ENCODE measurements around the gene OAF.
A peak's percentile ranks its signal among the peaks of the same experiment; 100 is the strongest.

Gene OAF

GRCh38 chr11:120184371-120184945, 26.4 kb upstream of the OAF start:
- no peak for DNase-seq

GRCh38 chr11:120184946-120185705, 25.7 kb upstream of the OAF start:
- no peak for DNase-seq

DNA sequence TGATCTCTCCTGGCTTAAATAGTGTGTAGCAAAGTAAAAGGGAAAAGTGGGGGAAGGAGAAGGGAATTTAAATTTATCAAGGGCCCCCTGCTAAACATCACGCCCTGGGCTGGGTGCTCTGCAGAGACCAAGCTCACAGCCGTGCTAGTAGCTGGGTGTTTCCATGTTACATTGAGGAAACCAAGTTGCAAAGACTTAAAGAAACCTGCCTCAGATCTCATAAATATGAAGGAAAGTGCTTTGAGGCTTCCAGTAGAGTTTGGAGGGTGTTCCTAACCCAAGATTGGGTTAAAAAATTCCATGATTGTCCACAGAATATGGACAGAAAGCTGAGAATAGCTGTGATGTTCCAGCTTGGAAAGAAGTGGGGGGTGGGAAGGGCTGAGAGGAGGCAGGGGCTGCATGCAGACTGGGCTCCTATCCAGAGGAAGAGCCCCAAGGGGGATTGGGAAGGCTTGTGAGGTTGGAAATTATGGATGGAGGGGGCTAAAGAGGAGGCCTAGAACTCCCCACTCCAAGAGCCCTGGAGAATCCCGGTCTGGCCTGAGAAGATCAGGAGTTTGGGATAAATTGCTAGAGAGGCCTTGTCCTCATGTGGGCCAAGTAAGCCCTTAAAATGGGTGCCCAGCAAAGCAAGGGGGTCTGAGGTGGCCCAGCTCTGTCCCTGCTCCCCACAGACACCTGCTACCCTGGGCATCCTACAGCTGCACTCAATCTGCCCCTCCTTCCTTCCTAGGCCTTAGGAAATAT, 25.0 kb upstream of the OAF start:
- DNase-seq, result no peak

DNA sequence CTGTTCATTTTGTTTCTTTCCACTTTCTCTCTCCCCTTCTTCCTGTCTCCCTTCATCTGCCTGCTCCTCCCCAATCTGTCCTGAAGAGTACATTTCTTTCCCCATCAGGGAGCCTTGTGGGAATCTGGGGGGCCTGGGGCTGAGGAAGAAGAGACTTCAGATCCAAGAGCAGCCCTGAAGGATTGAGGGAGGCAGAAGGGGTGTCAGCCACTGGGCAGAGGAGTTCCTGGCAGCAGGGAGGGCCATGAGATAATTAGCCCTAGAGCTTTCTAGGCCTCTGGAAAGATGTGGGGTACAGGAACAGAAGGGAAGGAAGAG, 24.4 kb upstream of the OAF start:
- DNase-seq, result no peak

DNA sequence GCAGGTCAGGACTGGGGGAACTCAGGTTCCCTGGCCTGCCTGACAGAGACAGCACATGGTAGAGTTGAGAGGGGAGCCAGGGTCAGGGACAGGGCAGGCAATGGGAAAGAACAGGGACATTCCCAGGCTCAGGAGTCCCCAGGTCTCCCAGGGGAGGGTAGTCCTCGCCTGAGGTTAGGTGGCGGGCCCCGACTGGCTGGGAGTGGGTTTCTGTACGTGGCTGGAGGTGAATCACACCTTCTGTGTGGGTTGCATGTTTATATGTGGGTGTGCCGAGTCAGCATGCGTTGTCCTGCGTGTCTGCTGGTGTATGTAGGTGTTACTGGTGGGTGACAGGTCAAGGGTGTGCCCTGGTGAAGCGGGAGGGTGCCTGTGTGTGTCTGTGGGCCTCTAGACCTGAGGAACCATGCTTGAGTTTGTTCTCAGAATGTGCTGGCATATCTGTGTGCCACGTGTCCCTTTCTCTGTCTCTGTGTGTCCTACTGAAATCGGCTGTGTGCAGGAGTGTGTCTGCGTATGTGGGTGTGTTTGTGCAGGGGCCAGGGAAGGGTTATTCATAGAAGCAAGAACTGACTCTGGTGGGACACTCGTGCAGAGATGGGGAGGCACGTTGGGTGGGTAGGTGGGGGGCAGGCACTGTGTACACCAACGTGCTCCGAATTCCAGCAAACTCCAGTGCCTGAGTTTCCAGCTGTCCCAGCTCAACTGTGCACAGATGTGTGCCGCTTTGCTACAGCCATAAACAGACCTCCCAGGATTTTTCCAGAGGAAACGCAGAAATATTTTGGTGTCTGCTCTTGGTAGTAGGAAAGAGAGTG, 23.8 kb upstream of the OAF start:
- DNase-seq, result no peak

DNA sequence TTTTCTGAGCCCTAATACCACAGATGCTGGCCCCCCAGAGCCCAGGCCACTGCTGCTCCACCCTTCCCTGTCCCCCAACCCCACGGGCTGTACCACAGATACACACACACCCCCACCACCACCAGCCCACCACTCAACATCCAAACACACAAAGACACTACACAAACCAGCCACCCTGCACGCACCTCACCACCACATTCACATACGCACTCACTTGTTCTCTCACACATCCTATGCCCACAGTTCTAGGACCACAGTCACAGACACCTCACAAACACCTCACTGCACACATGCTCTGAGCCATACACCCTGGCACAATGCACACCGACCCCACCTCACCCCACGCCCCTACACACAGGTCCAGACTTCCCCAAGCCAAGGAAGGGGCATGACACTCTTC, 22.5 kb upstream of the OAF start:
- no peak for DNase-seq

GRCh38 chr11:120188811-120189455, 21.9 kb upstream of the OAF start:
- no peak for DNase-seq

- DNase-seq, result no peak
Observed at GRCh38 chr11:120191058-120191457, 19.8 kb upstream of the OAF start.

DNA sequence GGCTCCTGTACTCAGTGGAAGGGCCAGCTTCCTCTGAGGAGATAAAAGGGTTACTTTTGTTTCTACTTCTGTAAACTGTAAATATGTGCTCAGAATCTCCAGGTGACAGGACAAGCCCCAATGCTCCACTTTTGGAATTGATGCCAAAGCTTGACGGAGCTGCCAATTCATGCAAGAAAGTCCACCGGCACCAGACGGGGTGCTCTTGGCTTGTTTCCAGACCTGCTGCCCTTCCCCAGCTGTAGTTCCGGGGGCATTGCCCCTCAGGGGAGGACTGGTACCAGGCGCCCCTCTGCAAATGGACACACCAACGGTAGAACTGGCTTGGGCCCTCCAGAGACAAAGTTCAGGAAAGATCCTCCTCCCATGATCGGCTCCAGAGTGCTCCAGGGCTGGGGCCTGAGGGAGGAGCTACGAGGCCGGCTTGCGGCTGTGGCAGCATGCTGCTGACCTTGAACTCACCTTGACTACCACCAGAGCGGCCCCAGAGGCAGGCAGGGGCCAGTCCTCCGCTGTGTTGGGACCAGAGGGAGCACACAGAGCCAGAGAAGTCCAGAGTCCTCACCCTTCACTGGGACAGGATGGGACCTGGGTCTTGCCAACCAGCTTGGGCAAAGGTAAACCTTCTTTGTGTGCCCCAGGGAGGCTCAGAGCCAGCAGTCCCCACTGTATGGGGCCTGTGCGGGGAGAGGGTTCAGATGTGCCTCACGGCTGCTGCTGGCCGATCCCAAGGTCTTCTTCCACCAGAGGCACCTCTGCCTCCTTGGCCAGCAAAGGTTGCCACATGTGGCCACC, 17.8 kb upstream of the OAF start:
- no peak for DNase-seq

DNA sequence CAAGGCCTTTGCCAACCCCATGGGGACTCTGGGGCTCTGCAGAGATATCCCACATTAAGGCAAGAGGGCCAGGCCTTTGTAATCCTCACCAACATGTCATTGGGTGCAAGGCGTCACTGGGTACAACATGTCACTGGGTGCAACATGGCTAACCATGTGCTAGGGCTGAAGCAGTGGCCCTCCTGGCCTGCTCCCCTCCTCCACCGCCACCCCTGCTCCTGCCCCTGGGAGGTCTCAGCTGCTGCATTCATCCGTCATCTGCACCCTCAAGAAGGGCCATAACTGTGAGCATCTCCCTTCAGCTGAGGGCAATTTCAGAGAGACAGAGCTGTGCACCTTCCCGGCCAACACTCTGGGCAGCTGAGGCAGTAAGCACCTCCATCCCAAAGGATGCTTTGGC, 16.7 kb upstream of the OAF start:
- DNase-seq, result no peak

DNA sequence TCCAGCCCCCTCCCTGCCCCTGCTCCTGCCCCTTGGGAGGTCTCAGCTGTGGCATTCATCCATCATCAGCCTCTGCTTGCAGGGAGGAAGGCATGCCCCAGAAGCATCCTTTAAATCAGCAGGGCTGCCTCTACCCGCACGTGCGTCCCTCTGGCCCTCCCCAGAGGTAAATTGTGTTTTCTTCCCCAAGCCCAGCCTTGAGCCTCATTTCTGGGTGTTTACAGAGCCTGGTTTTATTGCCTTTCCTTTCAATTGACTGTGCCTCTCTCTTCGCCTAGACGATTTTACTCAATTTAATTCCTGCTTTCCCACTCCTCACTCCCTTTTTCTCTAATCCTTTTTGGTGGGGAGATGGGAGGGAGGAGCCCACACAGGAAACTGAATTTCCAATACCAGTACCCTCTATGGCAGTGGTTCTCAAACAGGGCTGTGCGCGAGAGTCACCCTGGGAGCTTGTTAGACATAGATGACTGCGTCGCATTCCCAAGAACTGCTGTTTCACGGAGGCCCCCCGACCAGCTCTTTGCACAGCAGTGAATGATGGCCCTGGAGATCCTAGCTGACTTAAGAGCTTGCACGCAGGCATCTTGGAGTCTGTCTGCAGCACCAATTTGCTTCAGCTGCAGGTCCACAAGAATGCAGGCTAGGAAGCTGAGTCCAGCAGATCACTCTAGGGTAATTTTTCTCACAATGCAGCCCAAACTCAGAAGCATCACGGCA, 15.1 kb upstream of the OAF start:
- DNase-seq, result no peak

- no peak for DNase-seq
Observed at GRCh38 chr11:120196826-120197225, 14.0 kb upstream of the OAF start.

DNA sequence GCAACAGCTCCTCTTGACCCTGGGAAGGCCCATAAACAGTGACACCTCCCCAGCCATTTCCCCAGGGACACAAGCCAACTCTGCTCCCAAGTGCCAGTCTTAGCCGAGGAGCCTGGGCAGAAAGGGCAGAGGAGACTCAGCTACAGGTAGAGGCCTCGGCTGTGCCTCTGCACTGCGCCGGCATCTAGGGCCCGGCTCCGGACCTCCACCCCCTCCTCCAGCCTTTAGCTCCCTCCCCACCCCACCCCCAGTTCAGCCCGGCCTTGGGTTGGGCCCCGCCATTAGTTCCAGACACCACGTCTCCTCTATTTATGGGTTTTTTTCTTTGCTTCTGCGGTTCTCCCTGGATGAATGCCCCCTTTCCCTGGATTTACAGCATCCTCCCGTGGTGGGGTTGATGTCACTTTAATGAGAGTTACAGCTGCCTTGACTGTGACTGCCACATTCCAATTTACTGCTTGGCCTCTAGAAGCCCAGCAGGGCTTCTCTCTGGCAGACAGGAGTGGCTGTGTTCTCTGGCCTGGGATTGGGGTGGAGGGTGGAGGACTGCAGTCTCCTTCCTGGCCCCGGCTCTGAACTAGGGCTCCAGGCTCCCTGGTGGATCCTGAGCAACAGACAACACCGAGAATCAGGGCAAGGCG, 13.5 kb upstream of the OAF start:
- DNase-seq, result no peak

- peak; percentile 12 for DNase-seq
Observed at GRCh38 chr11:120197977-120198376, 12.9 kb upstream of the OAF start.

DNA sequence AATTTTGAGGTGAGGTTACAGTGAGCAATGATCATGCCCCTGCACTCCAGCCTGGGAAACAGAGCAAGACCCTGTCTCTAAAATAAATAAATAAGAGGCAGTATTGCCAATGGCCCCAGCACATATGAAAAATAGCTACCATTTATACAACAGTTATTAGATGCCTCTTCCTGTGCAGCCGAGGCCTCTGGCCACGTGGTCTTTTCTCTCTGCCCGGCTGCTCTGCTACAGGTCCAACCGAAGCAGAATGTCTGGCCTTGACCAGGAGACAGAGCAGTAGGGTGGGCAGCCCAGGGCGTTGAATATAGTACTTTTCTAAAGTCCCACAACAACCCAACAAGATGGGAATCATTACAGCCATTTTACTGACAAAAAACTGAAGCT, 12.4 kb upstream of the OAF start:
- DNase-seq, result no peak

DNA sequence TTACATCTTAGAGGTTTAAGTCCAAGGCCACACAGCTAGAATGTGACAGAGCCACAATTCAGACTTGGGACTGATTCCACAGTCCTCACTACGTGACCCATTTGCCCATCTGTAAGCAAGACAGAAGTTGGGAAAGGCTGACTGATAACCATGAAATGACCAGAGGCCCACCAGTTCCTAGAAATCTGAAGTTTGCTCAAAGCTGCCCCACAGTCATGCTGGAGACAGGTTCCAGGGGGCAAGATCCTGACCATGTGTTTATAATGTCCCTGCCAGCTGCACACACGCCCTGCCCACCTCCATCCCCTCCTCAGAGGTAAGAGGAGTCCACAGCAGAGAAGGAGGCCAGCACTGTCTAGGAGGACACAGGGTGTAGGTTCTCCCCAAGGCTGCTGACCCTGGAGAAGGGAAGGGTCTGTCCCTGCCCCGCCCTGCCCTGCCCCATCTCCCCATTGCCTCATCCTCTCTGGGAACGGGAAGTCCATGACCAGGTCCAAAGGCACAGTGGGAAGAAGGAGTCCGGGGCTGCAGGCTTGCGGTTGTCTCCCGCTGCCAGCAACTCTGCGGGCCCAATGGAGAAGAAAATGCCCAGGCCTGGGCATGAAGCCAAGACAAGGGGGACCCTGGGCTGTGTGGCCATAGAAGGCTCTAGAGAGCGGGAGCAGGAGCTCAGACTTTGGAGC, 11.9 kb upstream of the OAF start:
- no peak for DNase-seq

DNA sequence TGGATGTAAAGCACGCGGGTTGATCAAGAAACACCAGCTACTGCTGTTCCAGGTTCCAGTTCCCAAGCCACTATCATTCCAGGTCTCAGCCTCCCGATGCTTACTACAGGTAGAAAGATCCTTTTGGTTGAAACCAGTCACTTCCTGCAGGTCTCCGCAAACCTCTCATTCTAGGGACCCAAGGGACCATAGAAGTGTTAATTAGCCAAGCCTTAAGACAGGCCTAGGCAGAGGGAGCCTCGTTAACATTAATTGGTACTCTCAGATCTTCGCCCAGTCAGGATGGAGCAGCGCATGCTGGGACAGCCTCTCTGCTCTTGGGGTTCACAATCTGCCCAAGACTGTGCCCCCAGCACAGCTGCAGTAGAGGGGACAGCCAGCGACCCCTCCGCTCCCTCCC, 11.2 kb upstream of the OAF start:
- DNase-seq, result no peak

DNA sequence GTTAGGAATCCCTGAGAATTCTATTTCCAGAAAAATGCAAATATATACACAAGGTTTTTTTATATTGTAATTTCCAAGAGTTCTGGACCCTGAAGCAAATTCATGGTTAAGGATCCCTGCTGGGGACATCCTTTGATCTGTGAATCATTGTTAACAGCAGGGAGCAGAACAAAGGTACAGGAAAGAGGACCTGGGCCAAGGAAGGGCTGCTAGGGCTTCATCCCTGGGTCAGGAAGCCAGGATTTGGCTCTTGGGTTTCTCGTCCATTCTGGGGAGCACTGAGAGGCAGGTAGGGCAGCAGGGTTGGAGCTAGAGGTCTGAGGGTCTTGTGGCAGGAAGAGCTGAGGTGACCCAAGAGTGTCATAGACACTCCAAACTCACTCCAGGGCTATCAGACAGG, 10.2 kb upstream of the OAF start:
- DNase-seq, result no peak

DNA sequence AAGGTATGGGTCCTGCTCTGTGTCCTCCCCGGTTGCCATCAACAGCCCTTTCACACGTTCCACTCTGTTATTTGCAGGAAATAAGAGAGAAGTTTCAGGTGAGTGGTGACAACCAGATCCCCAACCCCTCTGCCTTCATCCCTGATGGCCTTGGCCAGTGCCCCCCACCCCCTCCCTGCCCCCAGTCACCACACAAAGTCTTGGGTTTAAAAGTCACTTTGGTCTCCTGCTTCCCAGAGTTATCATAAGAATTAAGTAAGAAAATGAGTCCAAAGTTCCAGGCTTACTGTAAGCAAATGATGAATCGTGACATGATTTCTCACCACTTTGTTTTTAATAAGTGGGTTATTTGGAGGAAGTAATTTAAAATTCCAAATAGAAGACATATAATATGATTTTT, 9.2 kb upstream of the OAF start:
- no peak for DNase-seq

DNA sequence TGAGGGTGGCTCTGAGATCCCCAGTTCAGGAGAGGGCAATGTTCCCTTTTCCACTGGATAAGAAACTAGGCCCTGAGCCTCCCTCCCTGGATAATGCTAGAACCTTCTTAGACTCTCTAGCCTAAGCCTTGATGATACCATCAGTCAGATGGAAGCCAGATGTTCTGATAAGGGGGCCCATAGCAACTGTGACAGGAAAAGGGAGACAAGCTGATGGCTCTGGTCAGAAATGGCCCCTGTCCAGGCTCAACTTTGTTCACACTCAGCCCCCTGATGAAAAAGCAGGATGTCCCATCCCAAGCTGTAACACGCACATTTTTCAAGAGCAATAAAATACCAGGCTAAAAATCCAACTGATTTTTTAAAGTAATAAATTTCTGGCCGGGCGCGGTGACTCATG, 7.2 kb upstream of the OAF start:
- DNase-seq, result no peak

Measured in midbrain (tissue), 1 donor.